Effector memory CD8-positive, alpha-beta T cell (primary cell): ENCODE measurements around the gene PIP4K2A.
"Not testable (repeated sequence)": the region's sequence is repeated elsewhere in the genome, so short reads cannot be mapped to it uniquely, and the experiment has no call there.

Experiments used
- ATAC-seq: fragments of 150-1000 bp; cut with Tn5 transposase; replicated peaks from 2 replicates; pipeline ENCODE4 v1.10.0; 2021; ENCODE audit warnings: mild to moderate bottlenecking, moderate library complexity
- DNase-seq, 3 experiments: peaks; one replicate each; pipeline ENCODE4 v3.0.0; 2021
- H3K27ac Mint-ChIP-seq, 2 donors: one replicate each; pipeline ENCODE4 v1.8.0; 2022; ENCODE audit warnings: mild to moderate bottlenecking in 2 of 2, mixed read lengths in 2 of 2, moderate library complexity in 2 of 2
- H3K27me3 Mint-ChIP-seq, 2 donors: one replicate each; pipeline ENCODE4 v1.8.0; 2022; ENCODE audit warnings: mixed read lengths in 2 of 2
- H3K36me3 Mint-ChIP-seq: one replicate; pipeline ENCODE4 v1.8.0; 2022; ENCODE audit warnings: mild to moderate bottlenecking, moderate library complexity, mixed read lengths; ENCODE audit not compliant: insufficient read depth
- H3K4me1 Mint-ChIP-seq, 2 donors: one replicate each; pipeline ENCODE4 v1.8.0; 2022; ENCODE audit warnings: low read depth in 2 of 2, mixed read lengths in 2 of 2
- H3K4me3 Mint-ChIP-seq, 2 donors: one replicate each; pipeline ENCODE4 v1.8.0; 2022; ENCODE audit warnings: mild to moderate bottlenecking in 2 of 2, mixed read lengths in 2 of 2, moderate library complexity in 2 of 2
- H3K9me3 Mint-ChIP-seq, 2 donors: one replicate each; pipeline ENCODE4 v1.8.0; 2022; ENCODE audit warnings: mixed read lengths in 2 of 2

PIP4K2A gene

DNA sequence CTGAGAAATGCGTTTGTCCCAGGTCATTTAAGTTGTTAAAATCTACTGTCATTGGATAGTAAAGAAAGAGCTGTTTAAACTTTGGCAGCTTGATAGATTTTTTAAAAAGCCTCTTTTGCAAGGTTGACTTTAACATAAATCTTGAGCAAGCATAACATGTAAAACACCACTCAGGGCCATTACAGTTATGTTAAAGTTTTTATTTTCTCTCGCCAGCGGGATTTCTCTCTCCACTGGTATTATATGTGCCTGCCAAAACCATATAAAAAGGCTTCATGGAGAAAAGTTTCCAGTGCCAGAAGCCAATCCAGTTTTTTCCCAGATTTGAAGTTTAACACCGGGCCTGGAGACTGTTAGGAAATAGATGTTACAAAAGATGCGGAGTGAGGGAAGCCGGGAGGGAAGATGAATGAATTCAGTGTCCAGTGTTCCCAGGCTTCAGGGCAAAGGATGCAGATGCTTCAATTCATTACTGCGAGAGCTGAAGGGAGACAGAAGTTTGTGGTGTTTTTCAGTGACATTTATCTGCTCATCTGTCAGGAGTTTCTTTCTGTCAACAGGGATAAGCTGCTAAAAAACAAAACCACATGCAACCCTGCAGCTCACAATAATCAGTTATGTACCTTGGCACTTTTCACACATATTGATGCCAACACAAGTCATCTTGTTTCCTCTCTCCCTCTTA is 213.6 kb downstream of the PIP4K2A start:
- H3K27me3 Mint-ChIP-seq: peaks cover 14 to 55% of the 10 kb centered on the region in 2 donors
- ATAC-seq: no peak
- no peaks in the 10 kb centered on the region for H3K9me3 Mint-ChIP-seq
- H3K4me3 Mint-ChIP-seq: no peak overlapping the region
- H3K27ac Mint-ChIP-seq: no peak overlapping the region
- DNase-seq: no peak
- H3K4me1 Mint-ChIP-seq: peaks cover 16 to 19% of the 10 kb centered on the region in 2 donors
- no peaks in the 10 kb centered on the region for H3K36me3 Mint-ChIP-seq

DNA sequence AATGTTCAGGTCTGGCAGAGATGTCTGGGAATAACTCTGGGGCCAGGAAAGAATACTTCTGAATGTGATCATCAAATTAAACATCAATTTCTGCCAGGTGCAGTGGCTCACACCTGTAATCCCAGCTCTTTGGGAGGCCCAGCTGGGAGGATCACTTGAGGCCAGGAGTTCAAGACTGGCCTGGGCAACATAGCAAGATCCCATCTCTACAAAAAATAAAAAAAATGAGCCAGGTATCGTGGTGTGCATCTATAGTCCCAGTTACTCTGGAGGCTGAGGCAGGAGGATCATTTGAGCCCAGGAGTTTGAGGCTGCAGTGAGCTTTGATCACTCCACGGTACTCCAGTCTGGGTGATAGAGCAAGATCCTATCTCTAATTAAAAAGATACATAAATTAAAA is 214.4 kb downstream of the PIP4K2A start:
- Mint-ChIP-seq H3K4me1 (peaks cover 10 to 13% of the 10 kb centered on the region in 2 donors), H3K27me3 (peaks cover 14 to 61% of the 10 kb centered on the region in 2 donors)
- H3K36me3 Mint-ChIP-seq, H3K4me3 Mint-ChIP-seq, H3K27ac Mint-ChIP-seq, ATAC-seq, DNase-seq, H3K9me3 Mint-ChIP-seq: not testable (repeated sequence)

DNA sequence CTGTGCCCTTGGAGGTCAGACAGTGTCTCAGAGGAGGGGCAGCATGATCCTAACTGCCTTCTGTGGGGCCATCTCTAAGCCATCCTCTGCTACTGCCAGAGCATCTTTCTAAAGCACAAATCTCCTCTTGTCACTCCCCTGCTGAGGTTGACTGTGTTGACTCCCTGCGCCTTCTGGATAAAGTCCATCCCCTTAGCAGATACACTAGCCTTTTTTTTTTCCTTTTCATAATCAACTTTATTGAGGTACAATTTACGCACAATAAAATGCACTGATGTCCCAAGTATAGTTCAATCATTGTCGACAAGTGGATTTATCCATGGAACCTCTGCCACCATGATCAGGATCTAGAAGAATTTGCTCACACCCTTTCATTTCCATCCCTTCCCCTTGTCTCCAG is 219.0 kb downstream of the PIP4K2A start:
- Mint-ChIP-seq H3K27me3 (peaks cover 14 to 50% of the 10 kb centered on the region in 2 donors), H3K27ac (no peak overlapping the region), H3K4me1 (peaks cover 16 to 18% of the 10 kb centered on the region in 2 donors), H3K9me3 (no peaks in the 10 kb centered on the region), H3K4me3 (no peak overlapping the region), H3K36me3 (no peaks in the 10 kb centered on the region)
- ATAC-seq (no peak), DNase-seq (no peak)

DNA sequence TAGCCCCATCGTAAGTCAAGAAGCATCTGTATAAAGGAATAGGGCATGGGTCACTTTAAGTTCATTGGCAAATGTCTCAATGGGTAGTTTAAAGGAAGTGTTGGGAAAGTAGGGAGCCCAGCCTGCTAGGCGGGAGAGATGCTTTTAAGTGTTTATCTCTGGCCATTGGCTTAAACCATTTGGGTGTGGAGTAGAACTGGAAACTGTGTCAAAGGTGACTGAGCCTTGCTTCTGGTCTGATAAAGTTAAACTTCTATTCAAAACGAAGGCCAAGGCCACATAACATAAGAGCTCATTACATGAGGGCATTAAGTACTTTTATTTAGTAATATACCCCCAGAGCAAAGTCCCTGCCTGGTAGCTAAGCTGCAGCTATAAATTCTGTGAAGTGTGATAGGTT is 220.4 kb downstream of the PIP4K2A start:
- no peak for ATAC-seq
- DNase-seq: no peak

DNA sequence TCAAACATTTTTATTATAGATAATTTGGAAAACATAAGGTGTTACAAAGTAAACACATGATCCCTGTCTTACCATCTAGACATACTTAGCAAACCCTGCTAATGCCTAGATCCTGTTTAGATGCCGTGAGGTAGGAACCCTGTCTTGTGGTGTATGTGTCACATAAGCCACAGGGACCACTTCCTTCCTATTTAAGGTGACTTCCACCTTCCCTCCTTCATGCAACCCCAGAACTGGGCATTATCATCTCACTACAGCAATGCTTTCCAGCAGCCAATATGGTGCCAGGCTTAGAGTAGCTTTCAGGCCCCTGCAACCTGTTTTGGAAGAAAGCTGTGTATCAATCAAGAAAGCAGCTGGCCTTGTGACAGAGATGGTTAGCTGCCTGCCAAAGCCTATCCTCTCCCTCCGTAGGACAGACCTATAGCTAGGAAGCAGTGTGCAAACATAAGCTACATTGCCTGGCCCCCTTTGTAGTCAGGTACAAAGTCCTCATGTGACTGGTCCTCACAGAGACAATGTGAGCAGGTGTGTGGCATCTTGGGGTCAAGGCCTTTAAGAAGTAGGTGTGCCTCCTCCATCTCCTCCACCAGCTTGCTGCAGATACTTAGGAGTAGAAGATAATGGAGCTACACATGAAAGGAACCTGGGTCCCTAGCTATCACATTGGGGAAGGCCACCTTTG is 222.3 kb downstream of the PIP4K2A start:
- Mint-ChIP-seq H3K9me3 (no peaks in the 10 kb centered on the region), H3K4me1 (peaks cover 18 to 23% of the 10 kb centered on the region in 2 donors), H3K27me3 (peaks cover 7 to 39% of the 10 kb centered on the region in 2 donors), H3K36me3 (no peaks in the 10 kb centered on the region), H3K27ac (peak overlapping the region in 1 of 2 donors; percentile 31), H3K4me3 (peak overlapping the region; percentile 34 to 43)
- DNase-seq: peak; percentile 24 to 31 (median 26)
- ATAC-seq: peak; percentile 97

More for the DNA sequence above, 220.4 kb downstream of the PIP4K2A start:
- H3K4me3 Mint-ChIP-seq: no peak overlapping the region
- peaks cover 16 to 18% of the 10 kb centered on the region in 2 donors for H3K4me1 Mint-ChIP-seq
- no peaks in the 10 kb centered on the region for H3K9me3 Mint-ChIP-seq
- peaks cover 7 to 42% of the 10 kb centered on the region in 2 donors for H3K27me3 Mint-ChIP-seq
- H3K36me3 Mint-ChIP-seq: no peaks in the 10 kb centered on the region
- no peak overlapping the region for H3K27ac Mint-ChIP-seq

DNA sequence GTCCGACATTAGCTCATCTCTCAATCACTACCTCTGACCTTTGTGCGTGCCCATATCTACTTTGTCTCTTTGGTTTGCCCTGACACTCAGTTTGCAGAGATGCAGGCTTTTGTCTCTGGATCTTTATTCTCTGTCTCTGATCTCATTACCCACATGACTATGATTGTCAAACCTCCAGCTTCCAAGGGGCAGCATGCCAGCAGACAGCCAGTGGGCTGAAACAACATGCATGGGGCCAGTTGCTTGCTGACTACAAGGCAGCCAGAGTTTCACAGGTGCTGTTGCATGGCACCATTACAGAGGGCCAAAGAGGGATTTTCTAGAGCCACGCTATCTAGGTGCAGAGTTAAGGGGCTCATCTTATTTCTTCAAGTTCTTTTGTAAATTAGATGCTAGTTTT is 222.9 kb downstream of the PIP4K2A start:
- Mint-ChIP-seq H3K4me3 (peak overlapping the region; percentile 34 to 43), H3K36me3 (no peaks in the 10 kb centered on the region), H3K9me3 (no peaks in the 10 kb centered on the region), H3K27ac (no peak overlapping the region), H3K27me3 (peaks cover 13 to 39% of the 10 kb centered on the region in 2 donors), H3K4me1 (peaks cover 18 to 23% of the 10 kb centered on the region in 2 donors)
- ATAC-seq (peak; percentile 25), DNase-seq (no peak)

DNA sequence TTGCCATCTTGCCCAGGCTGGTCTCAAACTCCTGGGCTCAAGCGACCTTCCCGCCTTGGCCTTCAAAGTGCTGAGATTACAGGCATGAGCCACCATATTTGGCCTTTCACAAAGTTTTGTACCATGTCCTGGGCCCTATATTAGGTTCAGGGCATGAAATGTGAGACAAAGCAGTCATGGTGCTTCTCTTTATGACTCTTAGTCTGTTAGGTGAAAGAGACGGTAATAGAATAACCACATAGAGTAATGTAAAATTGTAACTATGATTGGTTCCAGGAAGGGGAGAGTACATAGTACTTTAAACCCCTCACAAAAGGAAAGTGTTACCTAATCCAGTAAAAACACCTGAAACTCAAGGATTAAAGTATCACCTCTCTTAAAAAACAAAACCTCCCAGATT is 224.4 kb downstream of the PIP4K2A start:
- peaks cover 25 to 43% of the 10 kb centered on the region in 2 donors for H3K27me3 Mint-ChIP-seq
- no peak overlapping the region for H3K27ac Mint-ChIP-seq
- H3K9me3 Mint-ChIP-seq: no peaks in the 10 kb centered on the region
- H3K4me1 Mint-ChIP-seq: peaks cover 18 to 23% of the 10 kb centered on the region in 2 donors
- H3K36me3 Mint-ChIP-seq: no peaks in the 10 kb centered on the region
- no peak for DNase-seq
- no peak overlapping the region for H3K4me3 Mint-ChIP-seq
- ATAC-seq: no peak

DNA sequence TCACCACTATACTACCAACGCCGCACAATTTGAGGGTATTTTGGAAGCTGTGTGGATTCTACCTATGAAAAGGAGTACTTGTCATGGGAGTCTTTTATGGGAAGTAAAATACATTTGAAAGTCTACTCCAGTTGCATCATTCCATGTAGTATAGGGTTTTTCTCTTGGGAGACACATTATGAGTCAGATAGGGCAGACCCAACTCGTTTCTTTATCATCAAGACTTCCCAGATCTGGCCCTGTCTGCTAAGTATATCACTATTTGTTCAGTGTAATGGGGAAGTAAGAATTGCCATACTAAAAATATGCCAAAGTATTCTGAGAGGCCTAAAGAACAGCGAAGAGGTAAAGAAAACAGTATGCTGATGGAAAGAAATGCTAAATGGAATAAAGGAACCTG is 224.9 kb downstream of the PIP4K2A start:
- H3K27ac Mint-ChIP-seq: no peak overlapping the region
- H3K36me3 Mint-ChIP-seq: no peaks in the 10 kb centered on the region
- no peak overlapping the region for H3K4me3 Mint-ChIP-seq
- H3K4me1 Mint-ChIP-seq: peaks cover 17 to 23% of the 10 kb centered on the region in 2 donors
- H3K9me3 Mint-ChIP-seq: no peaks in the 10 kb centered on the region
- ATAC-seq (no peak), DNase-seq (no peak)
- H3K27me3 Mint-ChIP-seq: peaks cover 25 to 38% of the 10 kb centered on the region in 2 donors

DNA sequence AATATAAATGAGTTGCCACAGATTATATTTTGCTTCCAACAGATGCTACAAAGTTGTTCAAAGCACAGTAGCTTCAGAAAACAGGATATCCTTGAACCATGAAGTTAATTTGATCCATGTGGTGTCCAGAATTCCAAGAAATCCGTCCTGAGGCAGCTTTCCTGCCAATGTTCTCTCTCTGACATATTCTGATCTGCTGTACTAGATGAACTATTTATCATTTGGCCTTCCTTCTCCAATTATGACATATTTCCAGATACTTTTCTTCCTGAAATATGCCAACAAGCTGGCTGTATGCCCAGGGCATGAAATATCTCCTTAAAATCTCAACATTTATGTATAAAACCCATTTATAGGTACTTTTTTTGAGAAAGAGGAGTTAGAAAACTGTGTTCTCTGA is 227.9 kb downstream of the PIP4K2A start:
- ATAC-seq: no peak
- no peak for DNase-seq
- Mint-ChIP-seq H3K4me1 (peaks cover 8 to 19% of the 10 kb centered on the region in 2 donors), H3K27me3 (peaks cover 25 to 40% of the 10 kb centered on the region in 2 donors), H3K27ac (no peak overlapping the region), H3K4me3 (no peak overlapping the region), H3K36me3 (no peaks in the 10 kb centered on the region), H3K9me3 (no peaks in the 10 kb centered on the region)
